ENCODE measurements around the gene NRL. TPM values are rescaled to one million over a fixed set of nuclear protein-coding genes. Genes with fewer than 3 reads are reported as not detected.

Gene NRL
- total and polyA plus RNA-seq, 7 donors, result 1.2 to 5.1 (median 2.4) TPM

DNA sequence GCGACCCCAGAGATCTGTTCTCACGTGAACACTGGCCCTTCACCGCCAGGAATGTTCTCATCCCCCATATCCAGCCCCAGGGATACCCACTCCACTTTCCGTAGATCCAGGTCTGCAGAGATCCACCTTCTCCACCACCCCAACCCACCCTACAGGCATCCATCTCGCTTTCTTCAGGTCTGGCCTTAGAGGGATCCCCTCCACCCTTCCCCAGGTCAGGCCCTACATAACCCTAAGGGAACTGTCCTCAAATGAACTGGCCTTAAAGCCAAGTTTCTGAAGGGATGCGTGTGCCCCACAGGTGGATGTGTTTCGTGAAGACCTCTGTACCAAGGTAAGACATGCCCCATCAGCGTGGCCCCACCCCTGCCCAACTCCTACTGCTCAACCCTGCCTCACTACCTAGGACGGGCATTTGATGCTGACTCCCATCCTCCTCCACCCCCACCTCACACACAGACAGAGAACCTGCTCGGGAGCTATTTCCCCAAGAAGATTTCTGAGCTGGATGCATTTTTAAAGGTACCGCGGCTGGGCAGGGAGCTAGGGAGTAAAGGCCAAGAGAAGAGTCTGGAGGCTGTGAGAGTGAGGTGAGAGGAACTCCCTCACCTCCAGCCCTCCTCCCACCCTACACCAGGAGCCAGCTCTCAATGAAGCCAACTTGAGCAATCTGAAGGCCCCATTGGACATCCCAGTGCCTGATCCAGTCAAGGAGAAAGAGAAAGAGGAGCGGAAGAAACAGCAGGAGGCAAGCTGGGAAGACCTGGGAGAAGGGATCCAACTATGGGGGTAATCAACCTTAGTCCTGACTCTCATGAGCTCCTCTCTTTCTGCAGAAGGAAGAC, 22.2 kb upstream of the NRL start:
- Histone ChIP-seq H3K9me3 (no peaks in the 10 kb centered on the region), H3K36me3 (ENCODE audit: insufficient read depth in 1 of 2, low read depth in 1 of 2) (peaks cover 0 to 25% of the 10 kb centered on the region in 2 donors), H3K4me3 (peak overlapping the region; percentile 100), H3K27ac (peak overlapping the region; percentile 96), H3K4me1 (peaks cover 53% of the 10 kb centered on the region), H3K27me3 (ENCODE audit: insufficient read depth in 3 of 3, low read length in 2 of 3) (no peaks in the 10 kb centered on the region)
- TF ChIP-seq, protein P1, sequence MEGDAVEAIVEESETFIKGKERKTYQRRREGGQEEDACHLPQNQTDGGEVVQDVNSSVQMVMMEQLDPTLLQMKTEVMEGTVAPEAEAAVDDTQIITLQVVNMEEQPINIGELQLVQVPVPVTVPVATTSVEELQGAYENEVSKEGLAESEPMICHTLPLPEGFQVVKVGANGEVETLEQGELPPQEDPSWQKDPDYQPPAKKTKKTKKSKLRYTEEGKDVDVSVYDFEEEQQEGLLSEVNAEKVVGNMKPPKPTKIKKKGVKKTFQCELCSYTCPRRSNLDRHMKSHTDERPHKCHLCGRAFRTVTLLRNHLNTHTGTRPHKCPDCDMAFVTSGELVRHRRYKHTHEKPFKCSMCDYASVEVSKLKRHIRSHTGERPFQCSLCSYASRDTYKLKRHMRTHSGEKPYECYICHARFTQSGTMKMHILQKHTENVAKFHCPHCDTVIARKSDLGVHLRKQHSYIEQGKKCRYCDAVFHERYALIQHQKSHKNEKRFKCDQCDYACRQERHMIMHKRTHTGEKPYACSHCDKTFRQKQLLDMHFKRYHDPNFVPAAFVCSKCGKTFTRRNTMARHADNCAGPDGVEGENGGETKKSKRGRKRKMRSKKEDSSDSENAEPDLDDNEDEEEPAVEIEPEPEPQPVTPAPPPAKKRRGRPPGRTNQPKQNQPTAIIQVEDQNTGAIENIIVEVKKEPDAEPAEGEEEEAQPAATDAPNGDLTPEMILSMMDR (IDR thresholded peaks at IDR 0.05), result no peak
- DNase-seq, result no peak
- intact Hi-C loops (cut with DNase I), result no loop called here
- 30 to 38% (median 33%) methylated on average over 13 of the region's 13 CpGs for WGBS, 3 donors
- no peak for ATAC-seq

DNA sequence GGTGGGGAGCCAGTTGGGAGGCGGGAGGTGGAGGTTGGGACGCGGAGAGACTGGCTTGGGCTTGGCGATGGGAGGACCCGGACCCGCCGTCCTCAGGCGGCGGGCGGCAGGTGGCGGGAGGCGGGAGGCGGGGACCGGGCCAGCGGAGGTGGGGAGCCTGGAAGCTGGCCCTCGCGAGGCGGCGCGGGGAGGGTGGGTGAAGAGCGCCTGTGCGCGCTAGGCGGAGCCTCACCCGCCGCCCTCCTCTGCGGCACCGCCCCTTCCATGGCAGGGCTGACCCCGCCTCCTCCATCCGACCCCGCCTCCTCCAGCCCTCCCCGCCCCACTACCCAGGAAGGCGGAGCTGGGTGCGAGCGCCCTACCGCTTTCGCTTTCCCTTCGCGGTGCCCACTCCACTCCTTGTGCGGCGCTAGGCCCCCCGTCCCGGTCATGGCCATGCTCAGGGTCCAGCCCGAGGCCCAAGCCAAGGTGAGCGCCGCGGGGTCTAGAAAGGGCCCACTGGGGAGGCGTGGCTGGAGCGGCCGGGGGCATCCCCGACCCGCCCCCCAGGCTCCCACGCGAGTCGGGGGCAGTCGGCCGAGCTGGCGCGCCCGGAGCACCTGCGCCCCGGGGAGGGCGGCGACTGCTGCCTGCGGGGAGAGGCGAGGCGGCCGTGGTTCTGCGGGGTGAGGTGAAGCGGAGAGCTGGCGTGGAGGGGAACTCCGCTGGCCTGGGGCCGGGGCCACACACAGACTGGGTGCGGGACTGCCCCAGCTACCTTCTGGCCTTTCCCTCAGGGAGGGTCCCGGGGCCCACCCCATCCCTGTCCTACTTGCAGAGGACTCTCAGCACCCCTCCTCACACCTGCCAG, 21.3 kb upstream of the NRL start, which contains the start of gene PSME1:
TSS of gene PSME1 (plus strand) at position 361 of the 850 bp plus-strand sequence. CDS start at position 430, 69 bp downstream.
- Histone ChIP-seq H3K9me3 (no peaks in the 10 kb centered on the region), H3K4me1 (peaks cover 53% of the 10 kb centered on the region), H3K36me3 (ENCODE audit: insufficient read depth in 1 of 2, low read depth in 1 of 2) (peaks cover 0 to 25% of the 10 kb centered on the region in 2 donors), H3K4me3 (peak within 1 kb of the TSS; percentile 100), H3K27me3 (ENCODE audit: insufficient read depth in 3 of 3, low read length in 2 of 3) (no peaks in the 10 kb centered on the region), H3K27ac (peak within 1 kb of the TSS; percentile 96)
- intact Hi-C loops (cut with DNase I), result no loop called here
- WGBS, 3 donors, result 0 to 1% (median 1%) methylated on average over 29 to 74 of the region's 75 CpGs
- peak; percentile 93 to 97 for DNase-seq
- peak; percentile 82 to 86 (median 86) for ATAC-seq
- TF ChIP-seq, protein P1 (IDR thresholded peaks at IDR 0.05), result no peak

DNA sequence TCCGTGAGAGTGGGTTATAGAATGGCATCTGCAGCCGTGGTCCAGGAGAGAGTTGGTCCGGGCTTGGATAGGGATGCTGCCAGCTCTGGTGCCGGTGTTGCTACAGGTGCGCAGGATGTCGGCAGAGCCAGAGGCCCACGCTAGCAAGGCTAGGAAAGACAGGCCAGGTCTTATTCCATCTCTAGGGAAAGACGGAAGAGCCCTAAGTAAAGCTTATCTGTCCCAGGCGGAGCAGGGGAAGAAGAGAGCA, 20.8 kb upstream of the NRL start:
- peaks cover 0 to 25% of the 10 kb centered on the region in 2 donors for H3K36me3 ChIP-seq (ENCODE audit: insufficient read depth in 1 of 2, low read depth in 1 of 2)
- TF ChIP-seq, protein P1 (IDR thresholded peaks at IDR 0.05), result no peak
- peaks cover 58% of the 10 kb centered on the region for H3K4me1 ChIP-seq
- H3K27me3 ChIP-seq (ENCODE audit: insufficient read depth in 3 of 3, low read length in 2 of 3), result no peaks in the 10 kb centered on the region
- intact Hi-C loops (cut with DNase I), result no loop called here
- ATAC-seq (no peak), DNase-seq (no peak)
- 3 to 4% (median 4%) methylated on average over 9 of the region's 9 CpGs for WGBS, 3 donors
- H3K27ac ChIP-seq, result peak overlapping the region; percentile 96
- H3K9me3 ChIP-seq, result no peaks in the 10 kb centered on the region
- H3K4me3 ChIP-seq, result peak overlapping the region; percentile 100

DNA sequence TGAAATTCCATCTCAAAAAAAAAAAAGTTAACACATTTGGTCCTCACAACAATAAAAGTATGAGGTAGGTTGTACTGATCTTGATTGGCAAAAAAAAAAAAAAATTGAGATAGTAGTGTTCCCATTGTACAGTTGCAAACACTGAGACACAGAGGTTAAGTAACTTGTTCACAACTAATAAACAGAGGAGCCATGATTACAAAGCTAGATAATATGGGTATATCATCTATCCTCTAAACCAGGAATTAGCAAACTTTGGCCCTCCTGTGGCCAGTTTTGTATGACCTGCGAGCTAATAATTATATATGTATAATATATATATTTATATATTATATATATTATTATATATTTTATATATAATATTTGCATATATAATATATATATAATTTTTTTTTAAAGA, 19.0 kb upstream of the NRL start:
- H3K9me3 ChIP-seq, result no peaks in the 10 kb centered on the region
- H3K36me3 ChIP-seq (ENCODE audit: insufficient read depth in 1 of 2, low read depth in 1 of 2), result peaks cover 0 to 17% of the 10 kb centered on the region in 2 donors
- intact Hi-C loops (cut with DNase I), result no loop called here
- no peak overlapping the region for H3K4me3 ChIP-seq
- ATAC-seq, result no peak
- no peak for DNase-seq
- H3K27ac ChIP-seq, result peak overlapping the region; percentile 96
- WGBS, 3 donors, result 88 to 92% (median 90%) methylated on average over 1 of the region's 1 CpG
- H3K4me1 ChIP-seq, result peaks cover 48% of the 10 kb centered on the region
- TF ChIP-seq, protein P1 (IDR thresholded peaks at IDR 0.05), result no peak
- no peaks in the 10 kb centered on the region for H3K27me3 ChIP-seq (ENCODE audit: insufficient read depth in 3 of 3, low read length in 2 of 3)
